NK-92 (cell line): Measurements from ENCODE around the gene JADE2.

ENCODE experiments used
- DNase-seq: peaks from one replicate; lab custom pipeline; 2025; ENCODE audit not compliant: unreplicated experiment; lab: John Stamatoyannopoulos, UW

JADE2 gene

DNA sequence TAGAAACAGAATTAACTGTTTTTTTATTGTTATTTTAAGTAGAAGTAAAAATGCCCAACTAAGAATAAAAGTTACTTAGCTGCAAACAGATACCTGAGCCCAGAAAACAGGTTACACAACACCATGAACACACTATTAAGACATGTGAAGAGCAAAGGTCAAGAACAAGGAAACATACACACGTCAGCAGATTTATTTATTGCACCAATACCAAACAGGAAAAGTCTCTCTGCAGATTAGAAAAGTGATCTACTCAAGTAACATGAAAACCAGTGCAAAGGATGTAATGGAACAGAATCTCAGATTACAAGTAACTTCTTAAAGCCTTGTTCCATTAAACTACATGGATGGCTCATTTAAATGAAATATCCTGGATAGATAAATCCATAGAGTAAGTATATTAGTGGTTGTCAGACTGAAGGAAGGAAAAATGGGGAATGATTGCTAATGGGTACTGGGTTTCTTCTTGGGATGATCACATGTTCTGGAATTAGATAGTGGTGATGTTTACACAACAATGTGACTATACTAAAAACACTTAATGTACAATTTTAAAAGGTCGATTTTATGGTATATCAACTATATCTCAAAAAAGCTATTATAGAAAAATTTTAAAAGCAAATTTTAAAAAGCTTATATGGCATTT, 101.0 kb downstream of the JADE2 start:
- no peak for DNase-seq
